GM23338 (cell line): Measurements from ENCODE around the gene MEGF11. TPM values are rescaled to one million over a fixed set of nuclear protein-coding genes. Genes with fewer than 3 reads are reported as not detected.

Source experiments
- ATAC-seq: fragments of 200-7000 bp; cut with Tn5 transposase; 3 replicates; pipeline ENCODE4 v1.9.1; 2020
- DNase-seq: peaks from one replicate; pipeline ENCODE4 v3.0.0-alpha.2; 2015; ENCODE audit warnings: low spot score
- H2AFZ ChIP-seq: fragments of 200-600 bp; sonication (generic); 2 replicates; pipeline ENCODE4 v1.8.0; 2016; ENCODE audit warnings: antibody characterized with exemption, mild to moderate bottlenecking, moderate library complexity
- H3F3A ChIP-seq: fragments of 200-600 bp; sonication (generic); replicated peaks from 2 replicates; pipeline ENCODE4 v1.8.0; 2017; ENCODE audit warnings: antibody characterized with exemption, mixed run types, low read depth
- H3K27ac ChIP-seq: fragments of 200-600 bp; sonication (generic); 2 replicates; pipeline ENCODE4 v1.6.1; 2016; ENCODE audit warnings: low read depth
- H3K27me3 ChIP-seq: fragments of 200-600 bp; sonication (generic); 2 replicates; pipeline ENCODE4 v1.8.0; 2016; ENCODE audit warnings: mild to moderate bottlenecking, mixed run types, moderate library complexity; ENCODE audit not compliant: insufficient read depth
- H3K36me3 ChIP-seq: fragments of 200-600 bp; sonication (generic); 2 replicates; pipeline ENCODE4 v1.8.0; 2016; ENCODE audit warnings: mild to moderate bottlenecking; ENCODE audit not compliant: insufficient read depth
- H3K4me1 ChIP-seq: fragments of 200-600 bp; sonication (generic); 2 replicates; pipeline ENCODE4 v1.8.0; 2016; ENCODE audit warnings: mild to moderate bottlenecking, moderate library complexity; ENCODE audit not compliant: insufficient read depth
- H3K4me2 ChIP-seq: fragments of 200-600 bp; sonication (generic); 2 replicates; pipeline ENCODE4 v1.7.1; 2017; ENCODE audit warnings: mixed run types
- H3K4me3 ChIP-seq: fragments of 200-600 bp; sonication (generic); 2 replicates; pipeline ENCODE4 v1.6.1; 2016; ENCODE audit warnings: mixed run types
- H3K79me2 ChIP-seq: fragments of 200-600 bp; sonication (generic); replicated peaks from 2 replicates; pipeline ENCODE4 v1.8.0; 2017; ENCODE audit warnings: mild to moderate bottlenecking; ENCODE audit not compliant: insufficient read depth
- H3K9me2 ChIP-seq: fragments of 200-600 bp; sonication (generic); 2 replicates; pipeline ENCODE4 v1.8.0; 2017; ENCODE audit not compliant: insufficient read depth
- H4K20me1 ChIP-seq: fragments of 200-600 bp; sonication (generic); replicated peaks from 2 replicates; pipeline ENCODE4 v1.8.0; 2017; ENCODE audit warnings: mild to moderate bottlenecking; ENCODE audit not compliant: insufficient read depth
- H3K27ac Mint-ChIP-seq: 2 replicates; pipeline ENCODE4 v1.8.0; 2020; ENCODE audit warnings: inconsistent platforms, mild to moderate bottlenecking, moderate library complexity, mixed read lengths
- H3K27me3 Mint-ChIP-seq: 3 replicates; pipeline ENCODE4 v1.8.0; 2022; ENCODE audit warnings: low read depth, mild to moderate bottlenecking, moderate library complexity, mixed read lengths, inconsistent platforms; ENCODE audit not compliant: insufficient read depth, poor library complexity
- H3K36me3 Mint-ChIP-seq: 3 replicates; pipeline ENCODE4 v1.8.0; 2021; ENCODE audit warnings: low read depth, mild to moderate bottlenecking, inconsistent platforms, moderate library complexity, mixed read lengths
- H3K4me1 Mint-ChIP-seq: 3 replicates; pipeline ENCODE4 v1.8.0; 2020; ENCODE audit warnings: mild to moderate bottlenecking, inconsistent platforms, mixed read lengths
- H3K4me3 Mint-ChIP-seq: 3 replicates; pipeline ENCODE4 v1.8.0; 2021; ENCODE audit warnings: moderate library complexity, mild to moderate bottlenecking, inconsistent platforms, mixed read lengths
- H3K9me3 Mint-ChIP-seq: 3 replicates; pipeline ENCODE4 v1.8.0; 2020; ENCODE audit warnings: moderate library complexity, mild to moderate bottlenecking, inconsistent platforms, mixed read lengths
- CTCF ChIP-seq, 2 experiments: fragments of 200-600 bp in 1 of 2; sonication (generic) in 1 of 2; conservative IDR thresholded peaks; 2 replicates each; pipeline versions ENCODE4 v1.5.1 to v1.6.1; 2016 to 2017; ENCODE audit warnings: antibody characterized with exemption in 2 of 2, low read depth in 2 of 2, mild to moderate bottlenecking in 2 of 2, moderate library complexity in 1 of 2
- ZNF331 ChIP-seq: fragments of 250-450 bp; sonication (Bioruptor Pico); IDR thresholded peaks from 2 replicates; pipeline ENCODE4 v1.5.0; 2020; ENCODE audit warnings: low read depth, mild to moderate bottlenecking, moderate library complexity
- ZNF462 ChIP-seq: fragments of 250-450 bp; sonication (Bioruptor Pico); IDR thresholded peaks from 2 replicates; pipeline ENCODE4 v1.5.0; 2020; ENCODE audit warnings: mild to moderate bottlenecking, moderate library complexity
- polyA plus RNA-seq: library from polyadenylated mRNA; unstranded; fragments of >200 nt; fragmentation: Nextera tagmentation; extraction: Ambion mirVana; gene quantifications from 2 replicates; pipeline ENCODE4 v1.2.1, GENCODE V29; 2016
- total RNA-seq: library from RNA; depleted of rRNA; stranded (reverse); fragments of >200 nt; shearing (Covaris generic); gene quantifications from 2 replicates; pipeline ENCODE4 v1.2.3, GENCODE V29; 2014

Gene MEGF11
- total and polyA plus RNA-seq, 2 experiments from 2014 or later = 1.3 to 1.9 TPM

GRCh38 chr15:66084704-66085103, 168.8 kb downstream of the MEGF11 start (continued):
- no peak for TF ChIP-seq ZNF462 (CRISPR knock-in tag)

- no peak overlapping the region for H3K4me3 Mint-ChIP-seq
- no peak overlapping the region for H3K4me2 ChIP-seq
- TF ChIP-seq CTCF (conservative IDR thresholded peaks at IDR 0.05; ENCODE audit: low read depth in 2 of 2) (peak; percentile 54 to 70), ZNF331 (CRISPR knock-in tag) (no peak)
- no peaks in the 10 kb centered on the region; the same call in 1 of the 2 replicates for H3K36me3 ChIP-seq
- no peaks in the 10 kb centered on the region for H3F3A ChIP-seq
- no peaks in the 10 kb centered on the region for H3K27me3 ChIP-seq
- H3K4me1 ChIP-seq = peaks cover 10% of the 10 kb centered on the region; the same call in 1 of the 2 replicates
- H3K27me3 Mint-ChIP-seq = peaks cover 3% of the 10 kb centered on the region
- peaks cover 7% of the 10 kb centered on the region; the same call in 1 of the 3 replicates for H3K36me3 Mint-ChIP-seq
- H3K4me1 Mint-ChIP-seq = peaks cover 17% of the 10 kb centered on the region
- no peak overlapping the region for H3K27ac ChIP-seq
- no peaks in the 10 kb centered on the region for H4K20me1 ChIP-seq
- DNase-seq (peak; percentile 70), ATAC-seq (peak; percentile 84)
- H3K9me3 Mint-ChIP-seq = peaks cover 9% of the 10 kb centered on the region
- H3K9me2 ChIP-seq = no peaks in the 10 kb centered on the region
- no peak overlapping the region for H3K4me3 ChIP-seq
- H2AFZ ChIP-seq = no peak overlapping the region; the same call in 1 of the 2 replicates
- no peak overlapping the region for H3K27ac Mint-ChIP-seq
- no peaks in the 10 kb centered on the region for H3K79me2 ChIP-seq
These were observed 172.7 kb downstream of the MEGF11 start for GRCh38 chr15:66080717-66081398.
